Gastrocnemius medialis (tissue), 4 donors: ENCODE results near the gene PSAPL1. TPM values are rescaled to one million over a fixed set of nuclear protein-coding genes. Genes with fewer than 3 reads are reported as not detected.

ENCODE experiments used
- ATAC-seq, 2 donors: fragments of 150-250 bp; one replicate each; pipeline ENCODE4 v1.9.1; 2016
- DNase-seq, 2 donors: peaks; one replicate each; pipeline ENCODE4 v3.0.0-alpha.2; 2019
- H3K27ac ChIP-seq, 4 donors: fragments of 200-600 bp; sonication (generic); 1 replicate in 1 of 4; 2 replicates in 3 of 4; pipeline ENCODE4 v1.5.1; 2016 to 2018; ENCODE audit warnings: mild to moderate bottlenecking in 2 of 4, moderate library complexity in 1 of 4
- H3K27me3 ChIP-seq, 3 donors: fragments of 200-600 bp; sonication (generic) in 2 of 3; 1 replicate in 1 of 3; 2 replicates in 2 of 3; pipeline versions ENCODE4 v1.5.1 to v1.6.0; 2016 to 2019; ENCODE audit warnings: mild to moderate bottlenecking in 1 of 3, moderate library complexity in 1 of 3
- H3K36me3 ChIP-seq, 2 donors: fragments of 200-600 bp; sonication (generic) in 1 of 2; one replicate each; pipeline ENCODE4 v1.5.1; 2017 to 2018
- H3K4me1 ChIP-seq, 2 donors: fragments of 200-600 bp; sonication (generic) in 1 of 2; one replicate each; pipeline ENCODE4 v1.5.1; 2016 to 2017; ENCODE audit warnings: mild to moderate bottlenecking in 2 of 2
- H3K4me3 ChIP-seq, 4 donors: fragments of 200-600 bp; sonication (generic) in 3 of 4; 1 replicate in 1 of 4; 2 replicates in 3 of 4; pipeline ENCODE4 v1.5.1; 2016 to 2019; ENCODE audit warnings: mild to moderate bottlenecking in 2 of 4
- H3K9me3 ChIP-seq, 3 donors: fragments of 200-600 bp; sonication (generic) in 2 of 3; 1 replicate in 1 of 3; 2 replicates in 2 of 3; pipeline ENCODE4 v1.5.1; 2016 to 2019
- CTCF ChIP-seq, 5 experiments: fragments of 450-650 bp in 3 of 5; fragments of 200-600 bp in 2 of 5; sonication (generic) in 2 of 5; IDR thresholded peaks in 4 of 5; conservative IDR thresholded peaks in 1 of 5; 1 replicate in 4 of 5; 2 replicates in 1 of 5; pipeline ENCODE4 v1.5.1; 2016 to 2019; ENCODE audit warnings: antibody characterized with exemption in 5 of 5, mild to moderate bottlenecking in 3 of 5, moderate library complexity in 3 of 5
- POLR2A ChIP-seq, 2 donors: fragments of 450-650 bp; IDR thresholded peaks; one replicate each; pipeline ENCODE4 v1.6.1; 2017; ENCODE audit warnings: antibody characterized with exemption in 2 of 2, mild to moderate bottlenecking in 2 of 2, moderate library complexity in 2 of 2
- in situ Hi-C, 4 donors: fragments of 200-750 bp; cut with MboI; loops; one replicate each; pipeline versions ENCODE4 v1.15.0 to v1.8.0; 2017; ENCODE audit warnings: low sequenced_read_pairs in 4 of 4
- intact Hi-C: fragments of 100-400 bp; cut with DNase I; formaldehyde crosslinking; loops from one replicate; pipeline ENCODE4 v1.15.1; 2023; ENCODE audit warnings: low total_unique reads
- total RNA-seq, 4 donors: library from RNA; depleted of rRNA; stranded (reverse); fragments of >200 nt; gene quantifications; one replicate each; pipeline versions ENCODE4 v1.1.0 to v1.2.3, GENCODE V29; 2016

The PSAPL1 gene
- total RNA-seq, 4 donors from 2014 or later = not detected

- DNase-seq = no peak
- no peak for TF ChIP-seq POLR2A (IDR thresholded peaks at IDR 0.05)
- no peak for TF ChIP-seq CTCF (IDR thresholded peaks at IDR 0.05 in 4 of 5, conservative IDR thresholded peaks at IDR 0.05 in 1 of 5)
- intact Hi-C loops = no loop called here
Measured at GRCh38 chr4:7414736-7415510, 19.8 kb downstream of the PSAPL1 start.

DNA sequence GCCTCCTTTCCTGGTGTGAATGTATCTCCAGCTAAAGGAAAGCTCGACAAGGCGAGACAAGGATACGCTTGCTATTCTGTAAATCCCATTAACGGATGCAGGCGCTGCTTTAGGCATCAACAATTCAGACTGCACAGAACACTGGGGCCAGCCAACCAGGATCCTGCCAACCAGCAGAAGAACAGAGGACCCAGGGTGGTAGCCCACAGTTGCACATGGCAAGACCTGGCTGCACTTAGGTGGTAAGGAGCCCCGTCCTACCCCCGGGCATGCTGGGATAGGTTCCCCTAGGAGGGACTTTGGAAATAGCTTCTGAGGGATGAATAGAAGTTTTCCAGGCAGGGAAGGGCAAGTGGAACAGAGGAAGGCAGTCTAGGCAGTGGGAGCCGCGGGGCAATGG, 20.7 kb downstream of the PSAPL1 start:
- intact Hi-C loops = no loop called here
- Histone ChIP-seq H3K27ac (no peak overlapping the region), H3K9me3 (no peaks in the 10 kb centered on the region), H3K4me3 (no peak overlapping the region), H3K4me1 (no peaks in the 10 kb centered on the region), H3K36me3 (no peaks in the 10 kb centered on the region), H3K27me3 (peaks cover 0 to 4% (median 0%) of the 10 kb centered on the region in 3 donors)
- DNase-seq = no peak
- TF ChIP-seq POLR2A (IDR thresholded peaks at IDR 0.05) (no peak), CTCF (IDR thresholded peaks at IDR 0.05 in 4 of 5, conservative IDR thresholded peaks at IDR 0.05 in 1 of 5) (no peak)
- ATAC-seq = no peak
- in situ Hi-C loops = no loop called here

More at GRCh38 chr4:7414736-7415510, 19.8 kb downstream of the PSAPL1 start:
- Histone ChIP-seq H3K4me1 (no peaks in the 10 kb centered on the region), H3K9me3 (no peaks in the 10 kb centered on the region), H3K27ac (no peak overlapping the region), H3K4me3 (no peak overlapping the region), H3K27me3 (peaks cover 0 to 4% (median 0%) of the 10 kb centered on the region in 3 donors), H3K36me3 (no peaks in the 10 kb centered on the region)
- no peak for ATAC-seq
- in situ Hi-C loops = no loop called here

DNA sequence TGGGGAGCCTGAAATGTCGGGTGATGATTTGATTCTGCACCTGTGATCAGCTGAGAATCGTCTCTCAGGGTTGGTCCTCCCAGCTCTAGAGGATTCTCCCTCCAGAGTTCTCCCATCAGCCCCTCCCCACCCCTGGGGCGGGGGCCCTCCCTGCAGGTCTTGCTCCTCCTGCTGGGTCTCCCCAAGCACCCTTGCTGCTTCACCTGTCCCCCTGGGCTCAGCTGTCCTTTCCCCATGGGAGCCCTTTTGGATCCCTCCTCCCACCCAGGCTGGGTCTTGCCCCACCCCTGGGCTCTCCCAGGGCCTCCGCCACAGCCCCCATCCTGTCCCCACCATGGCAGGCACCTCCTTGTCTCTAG, 22.2 kb downstream of the PSAPL1 start:
- ATAC-seq (no peak), DNase-seq (no peak)
- in situ Hi-C loops = no loop called here
- H3K27me3 ChIP-seq = peaks cover 0 to 4% (median 0%) of the 10 kb centered on the region in 3 donors
- no peak for TF ChIP-seq POLR2A (IDR thresholded peaks at IDR 0.05)
- no peak for TF ChIP-seq CTCF (IDR thresholded peaks at IDR 0.05 in 4 of 5, conservative IDR thresholded peaks at IDR 0.05 in 1 of 5)
- H3K4me3 ChIP-seq = no peak overlapping the region
- H3K4me1 ChIP-seq = no peaks in the 10 kb centered on the region
- no peak overlapping the region for H3K27ac ChIP-seq
- no peaks in the 10 kb centered on the region for H3K36me3 ChIP-seq
- intact Hi-C loops = no loop called here
- no peaks in the 10 kb centered on the region for H3K9me3 ChIP-seq

GRCh38 chr4:7411896-7412553, 22.7 kb downstream of the PSAPL1 start:
- Histone ChIP-seq H3K27me3 (peaks cover 0 to 4% (median 0%) of the 10 kb centered on the region in 3 donors), H3K4me1 (peaks cover 0 to 4% of the 10 kb centered on the region in 2 donors), H3K4me3 (no peak overlapping the region), H3K27ac (no peak overlapping the region), H3K9me3 (no peaks in the 10 kb centered on the region), H3K36me3 (no peaks in the 10 kb centered on the region)
- TF ChIP-seq POLR2A (IDR thresholded peaks at IDR 0.05) (no peak), CTCF (IDR thresholded peaks at IDR 0.05 in 4 of 5, conservative IDR thresholded peaks at IDR 0.05 in 1 of 5) (no peak)
- ATAC-seq (no peak), DNase-seq (no peak)
- intact Hi-C loops (no loop called here), in situ Hi-C loops (no loop called here)
